NCI-H2227 (cell line): ENCODE measurements around the gene ATCAY.
"Not testable (repeated sequence)": the region's sequence is repeated elsewhere in the genome, so short reads cannot be mapped to it uniquely, and the experiment has no call there.

Experiments
- DNase-seq: peaks from one replicate; lab custom pipeline; 2025; ENCODE audit not compliant: unreplicated experiment; lab: John Stamatoyannopoulos, UW

The ATCAY gene

DNA sequence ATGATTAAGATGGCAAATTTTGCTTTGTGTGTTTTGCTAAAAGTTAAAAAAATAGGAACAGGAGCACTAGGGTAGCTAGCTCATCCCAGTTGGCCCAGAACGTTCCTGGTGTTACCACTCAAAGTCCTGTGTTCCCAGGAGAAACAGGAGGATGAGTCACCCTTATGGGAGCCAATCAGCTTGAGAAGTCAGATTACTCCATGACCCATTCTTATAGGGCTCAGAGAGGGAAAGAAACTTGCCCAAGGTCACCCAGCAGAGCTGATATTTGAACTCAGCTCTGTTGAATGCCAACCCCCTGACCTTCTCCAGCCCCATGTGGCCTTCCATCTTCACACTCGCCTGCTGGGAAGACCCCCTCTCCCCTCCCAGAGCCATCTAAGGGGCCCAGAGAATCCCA lies 65.4 kb downstream of the ATCAY start:
- DNase-seq, result no peak

DNA sequence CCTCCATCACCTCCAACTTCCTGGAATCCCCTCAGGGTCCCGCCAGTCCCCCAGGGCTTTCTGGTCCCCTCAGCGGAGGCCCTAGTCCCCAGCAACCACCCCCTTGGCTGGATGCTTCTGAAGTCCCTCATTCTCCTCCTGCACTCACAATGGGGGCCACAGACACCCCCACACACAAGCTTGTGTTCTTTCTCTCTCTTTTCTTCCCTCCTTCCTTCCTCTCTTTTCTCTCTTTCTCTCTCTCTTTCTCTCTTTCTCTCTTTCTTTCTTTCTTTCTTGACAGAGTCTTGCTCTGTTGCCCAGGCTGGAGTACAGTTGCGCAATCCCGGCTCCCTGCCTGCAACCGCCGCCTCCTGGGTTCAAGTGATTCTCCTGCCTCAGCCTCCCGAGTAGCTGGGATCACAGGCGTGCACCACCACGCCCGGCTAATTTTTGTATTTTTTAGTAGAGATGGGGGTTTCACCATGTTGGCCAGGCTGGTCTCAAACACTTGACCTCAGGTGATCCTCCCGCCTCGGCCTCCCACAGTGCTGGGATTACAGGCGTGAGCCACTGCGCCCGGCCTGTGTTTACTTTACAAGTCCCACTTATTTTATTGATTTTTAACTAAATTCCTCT lies 66.9 kb downstream of the ATCAY start:
- not testable (repeated sequence) for DNase-seq

DNA sequence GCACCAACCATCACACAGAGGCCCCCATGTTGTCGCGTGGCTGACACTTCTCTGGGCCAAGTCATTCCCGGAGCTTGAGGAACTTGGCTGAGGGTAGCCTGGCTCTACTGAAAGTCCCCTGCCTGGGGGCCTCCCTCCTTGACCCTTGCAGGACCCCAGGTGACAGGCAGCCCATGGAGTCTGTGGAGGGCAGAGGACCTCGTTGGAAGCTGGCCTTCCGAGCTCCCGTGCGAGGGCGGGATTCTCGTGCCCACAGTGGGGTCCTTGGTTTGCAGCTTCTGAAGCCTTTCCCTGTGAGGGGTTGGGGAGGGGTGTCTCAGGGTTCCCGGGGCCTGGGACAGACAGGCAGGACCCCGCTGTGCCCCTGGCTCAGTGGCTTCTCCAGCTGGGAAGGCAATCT lies 68.8 kb downstream of the ATCAY start:
- DNase-seq, result no peak

DNA sequence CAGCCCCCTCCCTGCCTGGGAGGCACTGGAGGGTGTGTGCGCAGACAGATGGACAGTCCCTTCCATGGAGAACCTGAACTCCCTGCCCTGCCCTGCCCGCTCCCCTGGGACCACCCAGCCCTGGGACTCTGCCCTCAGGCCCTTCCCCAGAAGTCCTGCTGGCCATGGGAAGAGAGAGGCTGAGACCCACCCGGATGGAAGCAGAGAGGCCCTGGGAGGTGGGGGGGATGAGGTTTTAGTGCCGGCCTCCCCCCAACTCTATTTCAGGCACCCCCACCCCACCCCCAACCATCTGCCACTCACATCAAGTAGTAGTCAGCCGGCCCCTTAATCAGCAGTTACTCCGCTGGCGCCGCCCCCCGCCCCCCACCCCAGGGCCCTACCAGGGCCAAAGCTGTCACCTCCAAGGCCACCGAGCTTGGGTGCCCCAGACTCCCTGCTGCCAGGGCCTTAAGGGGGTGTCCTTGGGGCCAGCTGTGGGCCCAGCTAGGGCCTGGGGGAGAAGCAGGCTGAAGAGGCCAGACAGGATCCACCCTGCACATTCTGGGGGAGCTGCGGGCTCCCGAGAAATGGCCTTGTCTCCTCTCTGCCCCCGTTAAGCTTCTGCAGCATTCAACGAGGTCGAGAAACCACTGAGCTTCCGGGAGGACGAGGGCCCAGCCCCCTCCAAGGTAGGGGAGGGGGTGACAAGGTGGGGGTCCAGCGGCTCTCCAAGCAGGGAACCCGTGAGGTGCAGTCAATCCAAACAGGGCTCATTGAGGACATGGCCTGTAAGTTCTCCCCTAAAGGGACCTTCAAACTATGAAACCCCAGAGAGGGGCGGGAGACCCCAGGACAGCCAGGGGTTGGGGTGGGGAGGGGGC lies 69.7 kb downstream of the ATCAY start:
- no peak for DNase-seq

DNA sequence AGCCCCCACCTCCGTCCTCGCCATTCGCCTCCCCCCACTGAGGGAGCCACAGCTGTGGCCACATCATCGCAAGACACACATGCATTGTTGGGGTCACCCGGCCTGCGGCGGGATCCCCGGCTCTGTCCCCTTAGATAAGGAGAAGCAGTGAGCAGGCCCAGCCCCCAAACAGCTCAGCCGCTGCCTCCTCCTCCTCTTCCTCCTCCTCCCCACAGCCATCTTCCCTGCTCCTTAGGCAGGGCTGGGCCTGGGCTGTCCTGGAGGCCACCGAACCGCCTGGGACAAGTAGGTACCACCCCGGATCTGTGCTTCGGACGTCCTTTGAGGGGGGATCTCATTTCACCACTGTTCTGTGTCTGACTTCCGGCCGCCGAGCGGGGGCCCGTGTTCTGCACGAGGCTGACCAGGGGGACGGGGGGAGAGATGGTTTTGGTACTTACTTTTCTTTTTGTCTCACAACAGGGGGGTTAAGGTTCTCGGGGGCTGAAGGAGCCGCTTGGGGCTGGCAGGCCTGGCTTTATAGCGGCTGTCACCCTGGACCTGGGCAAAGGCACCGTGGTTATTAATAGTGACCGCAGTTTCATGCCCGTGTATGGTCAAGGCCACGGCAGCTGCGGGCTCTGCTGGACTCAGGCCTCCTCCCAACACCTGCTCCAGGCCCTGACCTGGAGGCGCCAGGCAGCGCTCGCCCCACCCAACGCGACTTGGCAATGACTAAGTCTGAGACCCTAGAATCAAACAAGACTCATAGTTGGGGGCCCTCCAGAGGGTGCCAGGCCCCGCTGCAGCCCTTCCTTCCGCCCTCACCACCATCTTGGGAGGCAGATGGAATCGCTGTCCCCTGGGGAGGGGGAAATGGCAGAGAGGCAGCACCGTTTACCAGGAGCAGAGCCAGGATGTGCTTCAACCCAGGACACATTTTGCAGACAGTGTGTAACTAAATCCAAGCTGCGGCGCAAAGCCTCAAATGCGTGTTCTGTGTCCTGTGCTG lies 70.7 kb downstream of the ATCAY start:
- DNase-seq, result no peak

DNA sequence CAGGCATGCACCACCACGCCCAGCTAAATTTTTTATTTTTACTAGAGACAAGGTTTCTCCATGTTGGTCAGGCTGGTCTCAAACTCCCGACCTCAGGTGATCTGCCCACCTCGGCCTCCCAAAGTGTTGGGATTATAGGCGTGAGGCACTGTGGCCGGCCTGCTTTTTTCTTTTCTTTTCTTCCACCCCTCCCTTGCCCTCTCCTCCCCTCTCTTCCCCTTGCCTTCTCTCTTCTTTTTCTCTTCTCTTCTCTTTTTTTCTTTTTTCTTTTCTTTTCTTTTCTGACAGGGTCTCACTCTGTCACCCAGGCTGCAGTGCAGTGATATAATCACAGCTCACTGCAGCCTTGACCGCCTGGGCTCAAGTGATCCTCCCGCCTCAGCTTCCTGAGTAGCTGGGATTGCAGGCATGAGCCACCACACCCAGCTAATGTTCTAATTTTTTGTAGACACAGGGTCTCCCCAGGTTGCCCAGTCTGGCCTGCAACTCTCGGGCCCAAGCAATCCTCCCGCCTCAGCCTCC lies 72.3 kb downstream of the ATCAY start:
- not testable (repeated sequence) for DNase-seq

DNA sequence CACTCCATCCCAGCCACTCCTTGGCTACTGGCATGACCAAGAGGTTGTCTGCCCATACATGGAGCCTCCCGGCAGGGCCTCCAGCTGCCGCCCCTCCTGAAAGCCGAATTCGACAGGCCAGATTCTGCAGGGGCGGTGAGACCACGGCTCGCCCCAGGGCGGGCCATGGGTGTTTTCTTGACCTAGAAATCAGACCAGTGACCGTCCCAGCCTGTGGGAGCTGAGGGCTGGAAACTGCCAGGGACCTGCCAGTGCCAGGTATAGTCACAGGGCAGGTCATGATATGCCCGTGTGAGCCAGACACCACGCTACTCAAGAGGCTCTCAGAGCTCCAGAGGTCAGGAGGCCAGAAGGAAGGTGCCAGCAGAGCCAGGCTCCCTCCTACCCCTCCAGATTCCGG lies 73.6 kb downstream of the ATCAY start:
- DNase-seq, result no peak

DNA sequence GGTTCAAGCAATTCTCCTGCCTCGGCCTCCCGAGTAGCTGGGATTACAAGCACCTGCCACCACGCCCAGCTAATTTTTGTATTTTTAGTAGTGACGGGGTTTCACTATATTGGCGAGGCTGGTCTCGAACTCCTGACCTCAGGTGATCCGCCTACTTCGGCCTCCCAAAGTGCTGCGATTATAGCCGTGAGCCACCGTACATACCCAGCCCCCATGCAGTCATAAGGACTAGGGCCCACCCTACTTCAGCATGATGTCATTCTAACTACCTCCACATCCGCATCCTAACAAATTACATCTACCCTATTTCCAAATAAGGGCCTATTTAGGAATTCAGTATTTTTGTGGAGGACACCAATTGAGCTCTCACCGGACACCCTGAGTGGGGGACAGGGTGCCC lies 74.8 kb downstream of the ATCAY start:
- DNase-seq, result not testable (repeated sequence)

DNA sequence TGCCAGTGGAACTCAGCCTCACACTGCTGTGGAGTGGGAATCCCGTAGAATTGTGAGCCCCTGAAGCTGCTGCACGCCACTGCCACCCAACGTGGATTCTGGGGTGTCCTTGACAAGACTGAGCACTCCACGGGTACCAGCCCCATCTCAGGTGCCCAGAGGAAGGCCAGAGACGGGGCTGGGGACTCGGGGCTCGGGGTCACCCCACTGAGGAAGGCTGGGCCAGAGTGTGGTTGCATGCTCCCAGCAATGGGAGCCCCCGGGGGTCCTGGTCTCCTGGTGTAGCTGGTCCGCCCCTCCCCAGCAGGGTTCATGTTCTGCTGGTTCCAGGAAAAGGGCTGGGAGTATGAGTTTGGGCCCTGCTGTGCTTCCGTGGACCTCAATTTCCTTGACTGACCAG lies 75.2 kb downstream of the ATCAY start:
- DNase-seq, result no peak

DNA sequence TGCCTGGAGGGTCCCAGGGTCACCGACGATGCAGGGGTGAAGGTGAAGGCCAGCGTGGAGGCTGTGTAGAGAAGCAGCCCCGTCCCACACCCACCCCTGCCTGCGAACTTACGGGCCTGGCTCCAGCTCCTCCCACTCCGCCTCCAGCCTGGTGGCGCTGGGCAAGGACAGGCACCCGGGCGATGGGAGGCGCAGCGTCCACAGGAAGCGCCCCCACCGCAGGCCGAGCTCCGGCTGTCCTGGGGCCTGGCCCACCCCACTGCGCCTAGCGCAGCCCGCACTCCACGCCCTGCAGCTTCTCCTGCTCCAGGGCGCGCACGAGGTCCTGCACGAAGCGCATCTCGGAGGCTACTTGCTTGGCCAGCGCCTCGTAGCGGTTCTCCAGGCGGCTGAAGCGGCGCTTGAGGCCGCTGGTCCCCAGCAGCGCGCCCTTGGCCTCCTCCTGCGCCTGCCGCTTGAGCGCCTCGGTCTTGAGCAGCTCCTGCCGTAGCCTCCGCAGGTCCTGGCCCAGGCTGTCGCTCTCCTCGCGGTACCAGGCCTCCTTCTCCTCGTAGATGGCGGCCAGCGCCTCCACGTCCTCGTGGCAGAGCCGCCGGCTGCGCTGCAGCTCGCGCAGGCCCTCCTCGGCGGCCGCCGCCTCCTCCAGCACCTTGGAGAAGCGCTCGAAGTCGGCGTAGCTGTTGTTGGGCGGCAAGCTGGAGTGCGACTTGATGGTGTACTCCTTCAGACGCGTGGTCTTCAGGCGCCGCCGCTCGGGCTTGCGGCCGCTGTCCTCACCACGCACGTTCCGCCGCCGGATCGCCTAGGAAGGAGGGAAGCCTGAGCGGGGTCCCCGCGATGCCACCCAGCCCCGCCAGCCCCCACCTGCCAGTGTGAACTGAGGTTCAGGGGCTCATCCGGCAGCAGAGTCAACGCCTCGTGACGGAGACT lies 78.6 kb downstream of the ATCAY start:
- no peak for DNase-seq

DNA sequence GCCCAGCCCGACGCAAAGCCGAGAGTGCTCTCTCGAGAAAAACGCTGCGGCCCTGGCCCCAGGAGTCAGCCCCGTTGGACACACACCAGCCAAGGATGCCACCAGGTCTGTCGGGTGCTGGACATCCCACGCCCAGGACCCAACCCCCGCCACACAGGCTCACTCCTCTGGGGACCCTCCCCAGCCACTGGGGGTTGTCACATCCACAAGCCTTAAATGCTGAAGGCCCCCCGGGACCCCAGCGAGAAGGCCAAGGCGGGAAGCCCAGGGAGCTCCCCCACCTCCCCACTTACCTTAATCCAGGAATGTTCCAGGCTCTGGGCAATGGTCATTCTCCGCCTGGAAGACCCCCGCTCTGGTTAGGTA lies 79.3 kb downstream of the ATCAY start:
- no peak for DNase-seq

DNA sequence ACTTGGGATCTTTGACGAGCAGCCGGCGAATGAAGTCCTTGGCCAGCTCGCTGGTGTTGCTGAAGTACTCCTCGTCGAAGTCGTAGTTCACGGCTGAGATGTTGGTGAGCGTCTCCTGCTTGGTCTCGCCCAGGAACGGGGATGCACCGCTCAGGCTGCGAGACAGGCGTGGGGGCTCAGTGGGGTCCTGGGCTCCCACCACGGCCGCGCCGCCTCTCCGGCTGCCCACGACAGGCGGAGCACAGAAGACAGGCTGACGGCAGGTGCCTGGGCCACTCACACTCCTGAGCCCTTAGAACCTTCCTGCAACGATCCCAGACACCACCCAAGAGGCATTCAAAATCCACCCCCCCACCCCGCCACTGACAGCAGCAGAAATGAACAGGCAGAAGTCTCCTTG lies 80.5 kb downstream of the ATCAY start:
- no peak for DNase-seq

DNA sequence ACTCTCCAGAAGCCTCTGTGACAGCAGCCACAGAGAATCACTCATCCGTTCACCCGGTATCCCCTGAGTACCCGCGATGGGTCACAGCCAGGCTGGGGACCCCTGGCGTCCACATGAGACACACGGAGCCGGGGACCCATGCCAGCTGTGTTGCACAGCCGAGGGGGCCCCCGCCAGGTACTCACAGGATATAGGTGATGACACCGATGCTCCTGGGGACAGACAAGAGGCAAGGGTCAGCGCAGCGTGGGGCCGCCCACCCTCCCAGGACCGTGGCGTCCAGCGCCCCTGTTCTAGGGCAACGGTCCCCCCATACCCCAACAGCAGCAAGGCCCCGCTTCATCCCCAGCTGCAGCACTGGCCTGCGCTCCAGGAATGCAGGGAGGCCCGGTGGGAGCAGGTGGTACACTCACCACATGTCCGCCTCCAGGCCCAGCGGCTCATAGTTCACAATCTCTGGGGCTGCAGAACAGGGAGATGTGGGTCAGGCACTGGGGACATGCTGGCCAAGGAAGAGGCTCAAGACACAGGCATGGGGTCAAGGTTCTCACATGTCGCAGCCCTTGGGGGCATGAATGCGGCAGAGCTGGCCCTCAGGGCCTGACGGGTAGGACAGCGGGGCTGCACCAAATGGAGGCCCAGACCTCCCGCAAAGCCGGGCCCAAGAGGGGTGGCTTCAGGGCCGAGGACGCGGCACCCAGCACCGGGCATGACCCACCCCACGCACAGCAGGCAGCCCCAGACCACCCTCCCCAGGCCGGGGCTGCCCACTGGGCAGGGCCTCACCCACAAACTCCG lies 83.2 kb downstream of the ATCAY start:
- no peak for DNase-seq

DNA sequence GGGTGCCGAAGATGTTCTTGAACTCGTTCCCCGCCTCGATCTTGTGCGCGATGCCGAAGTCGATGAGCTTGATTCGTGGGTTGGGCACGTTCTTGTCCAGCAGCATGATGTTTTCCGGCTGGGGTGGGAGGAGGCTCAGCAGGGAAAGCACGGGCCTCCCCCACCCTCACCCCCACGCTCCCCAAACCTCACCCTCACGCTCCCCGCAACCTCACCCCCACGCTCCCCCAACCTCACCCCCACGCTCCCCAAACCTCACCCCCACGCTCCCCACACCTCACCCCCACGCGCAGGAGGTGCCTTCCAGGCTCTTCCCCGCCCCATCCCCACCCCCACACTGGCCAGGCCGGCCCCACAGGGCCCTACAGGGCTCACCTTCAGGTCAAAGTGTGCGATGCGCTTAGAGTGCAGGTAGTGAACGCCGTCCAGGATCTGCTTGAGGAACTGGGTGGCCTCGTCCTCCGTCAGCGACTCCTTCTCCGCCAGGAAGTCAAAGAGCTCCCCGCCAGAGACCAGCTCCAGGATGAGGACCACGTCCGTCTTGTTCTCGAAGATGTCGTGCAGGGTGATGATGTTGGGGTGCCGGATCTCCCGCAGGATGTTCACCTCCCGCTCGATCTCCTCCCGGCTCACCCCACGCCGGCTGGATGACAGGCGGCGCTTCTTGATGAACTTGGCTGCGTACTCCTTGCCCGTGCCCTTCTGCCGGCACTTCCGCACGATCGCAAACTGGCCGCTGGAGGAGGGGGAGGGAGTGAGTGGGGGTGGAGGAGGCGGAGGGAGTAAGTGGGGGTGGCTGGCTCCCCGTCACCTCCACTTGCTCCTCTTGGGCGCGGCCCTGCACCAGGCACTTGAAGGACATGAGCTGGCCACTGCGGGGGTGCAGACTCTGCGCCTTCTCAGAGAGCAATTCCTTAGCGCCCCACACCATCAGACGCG lies 84.0 kb downstream of the ATCAY start:
- no peak for DNase-seq

DNA sequence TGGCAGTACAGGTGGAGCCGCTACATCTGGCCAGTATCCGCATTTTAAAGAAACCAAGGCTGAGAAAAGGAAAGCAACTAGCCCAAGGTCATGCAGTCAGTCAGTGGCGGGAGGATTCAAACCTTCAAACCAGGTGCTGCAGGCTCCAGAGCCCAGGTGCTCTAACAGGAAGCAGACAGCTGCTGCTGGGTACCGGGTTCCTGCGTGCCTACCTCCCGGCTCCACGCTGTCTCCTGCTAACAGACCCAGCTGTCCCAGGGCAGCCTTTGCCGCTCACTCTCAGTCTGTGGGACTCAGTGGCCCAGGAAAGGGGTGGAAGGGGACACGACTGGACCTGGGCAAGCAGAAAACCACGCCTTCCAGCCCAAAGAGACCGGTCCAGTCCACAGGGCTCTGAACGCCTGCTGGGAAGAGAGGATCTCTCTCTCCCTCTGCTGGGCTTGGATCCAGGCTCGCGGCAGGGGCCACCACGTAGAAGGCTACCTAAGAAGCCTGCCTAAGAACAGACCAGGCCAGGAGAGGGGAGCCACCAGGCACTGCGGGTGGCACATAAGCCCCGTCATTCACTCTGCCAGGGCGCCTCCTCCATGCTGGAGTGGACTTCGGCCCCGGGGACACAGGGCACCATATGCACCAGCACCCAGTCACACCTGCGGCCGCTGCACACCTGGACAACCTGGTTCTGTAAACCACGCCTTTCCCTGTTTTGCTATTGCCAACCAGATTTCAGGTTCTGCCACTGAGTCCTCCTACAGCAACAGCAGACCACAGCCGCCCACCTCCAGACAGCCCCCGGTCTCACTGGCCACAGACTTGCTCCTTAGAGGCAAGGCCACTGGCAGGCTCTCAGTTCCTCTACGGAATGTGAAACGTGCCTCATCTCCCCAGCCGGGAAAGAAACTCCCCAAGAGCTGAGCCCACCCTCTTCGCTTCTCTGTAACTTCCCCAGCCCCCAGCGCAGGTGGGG lies 85.8 kb downstream of the ATCAY start:
- DNase-seq, result no peak

DNA sequence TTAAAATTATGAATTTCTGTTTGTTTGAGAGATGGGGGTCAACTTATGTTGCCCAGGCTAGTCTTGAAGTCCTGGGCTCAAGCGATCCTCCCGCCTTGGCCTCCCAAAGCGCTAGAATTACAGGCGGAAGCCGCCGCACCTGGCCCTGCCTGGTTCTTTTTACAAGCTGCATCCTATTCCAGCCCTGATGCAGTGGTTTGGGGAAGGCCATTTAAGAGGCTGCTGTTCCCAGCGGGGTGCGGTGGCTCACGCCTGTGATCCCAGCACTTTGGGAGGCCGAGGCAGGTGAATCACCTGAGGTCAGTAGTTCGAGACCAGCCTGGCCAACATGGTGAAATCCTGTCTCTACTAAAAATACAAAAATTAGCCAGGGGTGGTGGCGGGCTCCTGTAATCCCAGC lies 87.5 kb downstream of the ATCAY start:
- not testable (repeated sequence) for DNase-seq
